GM08714 (cell line): ENCODE measurements around the gene KMT2A.

Experiments used
- H3K4me3 ChIP-seq: fragments of 200-500 bp; sonication (Bioruptor generic); 2 replicates; pipeline ENCODE4 v1.5.1; 2014; ENCODE audit warnings: mild to moderate bottlenecking, low read length, inconsistent platforms
- ZNF274 ChIP-seq: IDR thresholded peaks from 2 replicates; pipeline ENCODE4 v1.6.1; 2012; ENCODE audit warnings: mild to moderate bottlenecking, low read depth, low read length

The KMT2A gene

GRCh38 chr11:118497831-118498230 is 61.5 kb downstream of the KMT2A start:
- TF ChIP-seq ZNF274 = no peak
- no peak overlapping the region for H3K4me3 ChIP-seq

- no peak overlapping the region for H3K4me3 ChIP-seq
- no peak for TF ChIP-seq ZNF274
Measured at GRCh38 chr11:118503216-118503615, 66.9 kb downstream of the KMT2A start.

GRCh38 chr11:118511601-118512000 is 75.3 kb downstream of the KMT2A start:
- TF ChIP-seq ZNF274 = no peak
- H3K4me3 ChIP-seq = no peak overlapping the region

GRCh38 chr11:118514103-118514502 is 77.8 kb downstream of the KMT2A start:
- H3K4me3 ChIP-seq = no peak overlapping the region
- no peak for TF ChIP-seq ZNF274

GRCh38 chr11:118519549-118519948 is 83.3 kb downstream of the KMT2A start:
- H3K4me3 ChIP-seq = no peak overlapping the region
- TF ChIP-seq ZNF274 = no peak

- no peak overlapping the region for H3K4me3 ChIP-seq
- no peak for TF ChIP-seq ZNF274
Measured at GRCh38 chr11:118521892-118522311, 85.6 kb downstream of the KMT2A start.

- H3K4me3 ChIP-seq = no peak overlapping the region
- no peak for TF ChIP-seq ZNF274
Measured at GRCh38 chr11:118522571-118523072, 86.3 kb downstream of the KMT2A start.

- TF ChIP-seq ZNF274 = no peak
- H3K4me3 ChIP-seq = no peak overlapping the region
Measured at GRCh38 chr11:118524356-118524755, 88.1 kb downstream of the KMT2A start.

GRCh38 chr11:118524757-118525470 is 88.6 kb downstream of the KMT2A start:
- H3K4me3 ChIP-seq = no peak overlapping the region
- no peak for TF ChIP-seq ZNF274

- H3K4me3 ChIP-seq = no peak overlapping the region
- no peak for TF ChIP-seq ZNF274
Measured at GRCh38 chr11:118526688-118527087, 90.4 kb downstream of the KMT2A start.

GRCh38 chr11:118527109-118527508 is 90.8 kb downstream of the KMT2A start, which contains the start of gene TTC36:
TTC36 (plus strand) TSS chr11:118527474; CDS start chr11:118527495, 21 bp downstream.
- no peak within 1 kb of the TSS for H3K4me3 ChIP-seq
- TF ChIP-seq ZNF274 = no peak

GRCh38 chr11:118528511-118528910 is 92.2 kb downstream of the KMT2A start:
- TF ChIP-seq ZNF274 = no peak
- H3K4me3 ChIP-seq = no peak overlapping the region

- TF ChIP-seq ZNF274 = no peak
- H3K4me3 ChIP-seq = peak overlapping the region; percentile 73; the same call in 1 of the 2 replicates
Measured at GRCh38 chr11:118529584-118530175, 93.4 kb downstream of the KMT2A start.

- TF ChIP-seq ZNF274 = no peak
- H3K4me3 ChIP-seq = peak overlapping the region; percentile 73
Measured at GRCh38 chr11:118530180-118530682, 93.9 kb downstream of the KMT2A start.
